ENCODE measurements around the gene TNS2. TPM values are rescaled to one million over a fixed set of nuclear protein-coding genes. Genes with fewer than 3 reads are reported as not detected.

The TNS2 gene
- total and polyA plus RNA-seq, 2 donors (not counting 1 experiment from before 2014, with no cell fraction given), result 0.60 to 1.3 TPM

GRCh38 chr12:53065975-53066931 is 16.4 kb downstream of the TNS2 start:
- H3K9me3 Mint-ChIP-seq (ENCODE audit: insufficient read depth), result no peaks in the 10 kb centered on the region
- TF ChIP-seq CTCF (IDR thresholded peaks at IDR 0.05) (peak; percentile 87), EZH2 (IDR thresholded peaks at IDR 0.05; ENCODE audit: borderline replicate concordance, insufficient read depth, low read depth, low read length, poor library complexity, severe bottlenecking) (no peak)
- Histone ChIP-seq H3K4me1 (ENCODE audit: control insufficient read depth in 2 of 2, insufficient read depth in 2 of 2, low read length in 2 of 2) (peaks cover 0 to 2% of the 10 kb centered on the region in 2 donors), H3K9ac (ENCODE audit: low read length) (no peak overlapping the region), H2AFZ (ENCODE audit: insufficient read depth, low read depth, low read length, poor library complexity, severe bottlenecking) (no peak overlapping the region), H3K36me3 (replicated peaks in 1 of 2; ENCODE audit: control extremely low read depth in 1 of 2, control insufficient read depth in 1 of 2, extremely low read depth in 1 of 2, insufficient read depth in 2 of 2, low read length in 1 of 2) (peaks cover 0 to 63% of the 10 kb centered on the region in 2 experiments), H3K9me3 (ENCODE audit: control extremely low read depth in 1 of 3, control insufficient read depth in 2 of 3, insufficient read depth in 1 of 3, low read length in 2 of 3) (peaks cover 0 to 3% (median 0%) of the 10 kb centered on the region in 3 donors), H3K4me3 (ENCODE audit: control extremely low read depth in 1 of 5, extremely low read depth in 1 of 5, insufficient read depth in 1 of 5, low read depth in 2 of 5, low read length in 4 of 5) (no peak overlapping the region), H4K20me1 (ENCODE audit: control insufficient read depth, insufficient read depth, low read length, poor library complexity, severe bottlenecking) (peaks cover 28% of the 10 kb centered on the region), H3K27ac (ENCODE audit: low read length in 2 of 2) (no peak overlapping the region), H3K4me2 (replicated peaks; ENCODE audit: low read depth, low read length, poor library complexity, severe bottlenecking) (no peak overlapping the region), H3K27me3 (replicated peaks in 1 of 4; ENCODE audit: control extremely low read depth in 1 of 4, control insufficient read depth in 3 of 4, insufficient read depth in 4 of 4, low read length in 3 of 4) (no peaks in the 10 kb centered on the region), H3K79me2 (ENCODE audit: control insufficient read depth, insufficient read depth, low read length) (no peaks in the 10 kb centered on the region)
- peaks cover 5% of the 10 kb centered on the region for H3K4me1 Mint-ChIP-seq
- POLR2A ChIA-PET, result interaction anchor here (0.5 to 2.6 kb wide), 3 partner anchors 13 to 131 kb away, joined by 3 to 7 read pairs (median 5); partner anchors contain the start of gene SPRYD3
- ATAC-seq (ENCODE audit: low read depth) (peak; percentile 75), DNase-seq (peak; percentile 77)
- H3K27me3 Mint-ChIP-seq, result no peaks in the 10 kb centered on the region
- 43% methylated on average over 16 of the region's 24 CpGs for WGBS (ENCODE audit: insufficient coverage)
- peak overlapping the region; percentile 26 for H3K27ac Mint-ChIP-seq
- no peak overlapping the region for H3K4me3 Mint-ChIP-seq
- CTCF ChIA-PET, result interaction anchor here (0.6 to 14.1 kb wide), 34 partner anchors 10 to 703 kb away, joined by 3 to 344 read pairs (median 5); partner anchors contain the start of genes AAAS, CSAD, EIF4B and IGFBP6
- intact Hi-C loops (cut with micrococcal nuclease), result loop anchor here (1.0 to 5.0 kb wide), 3 partner anchors 13 to 131 kb away; partner anchors contain the start of gene SPRYD3
